HG02610 (cell line): Measurements from ENCODE around the gene MYL5.
A peak's percentile ranks its signal among the peaks of the same experiment; 100 is the strongest.
"Not testable (repeated sequence)": the region's sequence is repeated elsewhere in the genome, so short reads cannot be mapped to it uniquely, and the experiment has no call there.

ENCODE experiments used
- ATAC-seq: cut with Tn5 transposase; IDR thresholded peaks from one replicate; pipeline ENCODE4 v1.9.1; 2021; ENCODE audit warnings: mild to moderate bottlenecking, moderate library complexity; ENCODE audit not compliant: unreplicated experiment

MYL5 gene

GRCh38 chr4:669806-670559, 4.4 kb upstream of the MYL5 start:
- ATAC-seq: not testable (repeated sequence)

DNA sequence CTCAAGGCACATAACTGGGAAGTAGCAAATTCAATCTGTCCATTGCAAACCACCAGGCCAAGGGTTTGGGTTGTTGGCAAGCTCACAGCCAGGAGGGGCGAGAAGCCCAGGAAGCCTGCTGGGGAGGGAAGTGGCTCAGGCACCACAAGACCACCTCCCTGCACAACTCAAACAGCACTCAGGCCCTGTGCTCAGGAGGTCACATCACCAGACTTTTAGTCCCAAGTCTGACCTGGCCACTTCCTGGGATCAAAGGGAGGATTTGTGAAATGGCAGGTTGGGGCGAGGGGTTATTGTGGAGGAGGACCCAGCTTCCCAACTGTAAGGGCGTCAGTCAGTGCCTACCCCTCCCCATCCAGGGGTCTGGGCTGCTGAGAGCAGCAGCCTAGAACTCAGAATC, 2.6 kb upstream of the MYL5 start:
- no peak for ATAC-seq

DNA sequence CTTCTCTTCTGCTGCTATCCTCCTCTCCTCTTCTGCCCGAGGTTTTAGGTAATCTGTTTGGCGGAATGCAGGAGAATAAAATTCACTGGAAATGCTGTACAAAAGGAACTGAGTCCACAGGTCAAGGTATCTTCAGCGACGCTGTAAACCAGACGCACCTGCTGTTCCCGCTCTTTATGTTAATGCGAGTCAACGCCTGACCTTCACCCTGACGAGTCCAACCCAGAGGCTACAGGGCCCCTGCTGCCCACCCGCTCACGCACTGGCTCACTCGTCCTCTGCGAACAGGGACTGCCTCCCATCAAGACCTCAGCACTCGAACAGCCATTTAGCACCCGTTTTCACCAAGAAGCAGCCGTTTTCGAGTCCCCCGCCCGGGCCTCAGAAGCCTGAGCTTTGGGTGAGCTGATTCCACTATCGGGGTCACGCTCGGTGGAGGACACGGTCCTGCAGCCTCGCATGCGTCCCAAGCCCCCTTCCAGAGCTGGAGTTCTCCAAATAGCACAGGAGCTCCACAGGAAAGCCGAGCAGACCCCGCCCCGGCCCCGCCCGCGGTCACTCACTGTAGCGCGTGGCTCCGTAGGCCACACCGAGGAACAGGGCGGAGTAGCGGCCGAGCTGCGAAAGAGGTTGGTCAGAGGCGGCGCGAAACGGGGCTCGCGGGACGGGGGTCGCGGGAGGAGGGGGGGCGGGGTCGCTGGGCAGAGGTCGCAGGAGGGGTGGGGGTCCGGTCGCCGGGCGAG, 822 bp upstream of the MYL5 start:
- ATAC-seq: no peak

DNA sequence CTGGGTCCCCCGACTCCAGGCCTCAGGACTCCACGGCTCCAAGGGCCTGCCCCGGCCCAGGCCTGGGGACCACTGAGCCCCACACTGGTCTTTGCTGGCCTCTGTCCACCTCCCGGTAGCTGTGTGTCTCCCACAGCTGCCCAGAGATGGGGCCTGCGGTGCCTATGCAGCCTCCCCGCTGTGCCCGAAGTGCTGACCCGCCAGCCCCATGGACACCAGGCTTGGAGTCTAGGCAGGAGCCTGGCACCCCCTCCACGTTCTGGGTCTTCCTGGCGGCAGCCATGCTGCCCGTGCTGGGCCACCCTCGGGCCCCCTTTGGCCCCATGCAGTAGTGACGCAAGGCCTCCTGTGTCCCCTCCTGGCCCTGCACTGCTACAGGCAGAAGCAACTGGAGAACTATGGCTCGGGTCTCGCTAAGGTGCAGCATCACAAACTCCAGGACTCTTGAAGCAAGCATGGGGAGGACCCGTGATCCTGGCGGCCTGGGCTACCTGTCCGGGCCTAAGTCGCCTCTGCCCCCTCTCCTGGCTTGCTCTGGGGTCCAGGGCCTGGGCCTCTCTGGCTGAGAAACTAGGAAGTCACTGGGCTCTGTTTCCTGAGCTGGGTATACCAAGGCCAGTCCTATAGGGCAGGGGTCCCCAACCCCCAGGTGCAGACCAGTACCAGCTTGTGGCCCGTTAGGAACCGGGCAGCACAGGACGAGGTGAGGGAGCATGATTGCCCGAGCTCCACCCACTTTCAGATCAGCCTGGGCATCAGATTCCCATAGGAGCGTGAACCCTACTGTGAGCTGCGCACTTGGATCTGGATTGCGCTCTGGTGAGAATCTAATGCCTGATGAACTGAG, 917 bp downstream of the MYL5 start:
- peak; percentile 2 for ATAC-seq

DNA sequence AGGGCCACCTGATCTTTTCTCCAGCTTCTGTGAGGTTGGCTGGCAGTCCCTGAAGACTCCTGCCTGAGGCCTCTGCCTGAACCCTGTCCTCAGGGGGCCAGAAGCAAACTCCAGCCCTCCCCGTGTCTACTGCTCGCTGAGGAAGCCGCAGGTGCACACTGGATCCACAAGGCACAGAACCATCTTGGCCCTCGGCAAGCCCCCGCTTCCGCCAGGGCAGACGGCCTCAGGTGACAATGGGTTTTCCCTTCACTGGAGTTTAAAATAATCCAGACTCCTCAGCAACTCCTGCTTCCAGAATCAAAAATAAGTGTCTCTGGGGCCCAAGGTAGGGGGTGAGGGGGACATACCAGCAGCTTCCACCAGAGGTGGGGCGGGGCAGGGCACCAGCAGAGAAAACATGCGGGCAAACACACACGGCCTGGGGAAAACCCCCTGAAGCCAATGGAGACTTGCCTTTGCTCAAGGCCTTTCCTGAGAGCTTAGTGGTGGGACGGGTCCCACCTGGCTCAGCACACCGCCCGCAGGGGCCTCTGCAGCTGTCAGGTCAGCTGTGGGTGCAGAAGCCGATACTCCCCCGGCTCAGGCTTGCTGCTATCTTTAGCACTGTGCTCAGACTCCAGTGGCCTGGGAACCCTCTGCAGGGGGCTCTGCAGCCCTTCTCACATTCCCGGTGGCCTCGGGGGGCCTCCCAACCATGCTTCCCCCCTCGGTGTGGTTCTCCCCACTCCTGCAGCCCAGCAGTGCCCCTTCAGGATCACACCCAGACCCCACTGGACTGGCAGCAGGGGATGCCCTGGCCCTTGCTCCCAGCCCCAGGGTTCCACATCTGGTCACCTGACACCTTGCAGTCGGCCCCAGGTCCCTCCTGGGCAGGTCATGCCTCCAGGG, 1.9 kb downstream of the MYL5 start:
- ATAC-seq: no peak

DNA sequence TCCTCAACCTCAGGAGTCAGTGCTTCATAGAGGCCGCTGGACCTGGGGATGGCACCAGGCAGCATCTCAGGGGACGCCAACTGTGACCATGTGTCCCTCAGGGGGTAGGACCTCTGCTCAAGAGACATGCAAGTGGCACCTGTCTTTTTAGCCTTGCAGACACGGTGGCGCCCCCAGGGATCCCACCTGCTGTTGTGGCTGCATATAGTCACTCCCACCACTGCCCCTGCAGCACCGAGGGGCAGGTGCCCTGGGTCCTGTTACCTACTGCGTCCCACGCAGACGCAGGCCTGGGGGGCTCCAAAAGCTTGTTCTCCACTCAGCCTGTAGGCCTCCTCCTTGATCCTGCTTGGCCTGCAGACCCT, 2.5 kb downstream of the MYL5 start:
- ATAC-seq: no peak

GRCh38 chr4:677431-678293, 3.3 kb downstream of the MYL5 start:
- ATAC-seq: no peak

DNA sequence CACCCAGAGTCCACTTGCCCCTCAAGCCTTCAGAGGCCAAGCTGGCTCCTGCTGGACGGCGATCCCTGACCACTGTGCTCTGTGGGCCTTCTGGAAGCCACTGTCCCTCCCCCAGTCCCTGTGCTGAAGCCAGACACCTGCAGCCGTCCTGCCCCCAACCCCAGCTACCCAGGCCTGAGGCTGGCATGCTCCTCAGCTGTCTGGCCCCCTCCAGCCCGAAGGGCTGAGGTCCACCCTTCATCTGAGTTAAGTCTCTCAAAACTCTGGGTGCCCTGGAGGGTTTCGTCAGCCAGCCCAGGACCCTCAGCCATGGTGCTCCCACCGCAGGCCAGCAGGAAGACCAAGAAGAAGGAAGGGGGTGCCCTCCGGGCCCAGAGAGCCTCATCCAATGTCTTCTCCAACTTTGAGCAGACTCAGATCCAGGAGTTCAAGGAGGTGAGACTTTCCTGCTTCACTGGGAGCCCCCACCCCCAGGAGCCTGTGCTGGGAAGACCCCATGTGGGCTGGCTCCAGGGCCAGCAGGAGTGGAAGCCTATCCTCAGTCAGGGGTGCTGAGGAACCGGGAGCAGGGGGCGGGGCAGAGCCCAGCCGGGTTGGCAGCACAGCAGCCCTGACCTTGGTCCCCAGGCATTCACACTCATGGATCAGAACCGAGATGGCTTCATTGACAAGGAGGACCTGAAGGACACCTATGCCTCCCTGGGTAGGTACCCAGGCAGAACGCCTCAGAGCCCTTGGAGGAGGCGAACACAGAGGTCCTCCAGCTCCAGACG, 4.2 kb downstream of the MYL5 start:
- no peak for ATAC-seq

DNA sequence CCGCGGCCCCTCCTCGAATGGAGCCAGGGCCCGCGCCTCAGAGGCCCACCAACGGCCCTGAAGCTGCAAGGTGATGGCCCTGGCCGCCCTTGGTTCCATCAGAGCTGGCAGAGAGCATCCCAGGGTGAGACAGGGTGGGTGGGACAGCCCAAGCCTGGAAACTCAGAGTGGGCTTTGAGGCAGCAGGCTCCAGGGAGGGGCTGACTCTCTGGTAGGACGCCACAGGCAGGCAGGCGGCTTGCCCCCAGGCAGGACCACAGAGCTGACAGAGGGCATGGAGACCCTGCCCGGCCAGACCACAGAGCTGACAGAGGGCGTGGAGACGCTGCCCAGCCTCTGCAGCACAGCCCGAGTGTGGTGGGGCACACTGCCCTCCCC, 4.8 kb downstream of the MYL5 start:
- no peak for ATAC-seq

DNA sequence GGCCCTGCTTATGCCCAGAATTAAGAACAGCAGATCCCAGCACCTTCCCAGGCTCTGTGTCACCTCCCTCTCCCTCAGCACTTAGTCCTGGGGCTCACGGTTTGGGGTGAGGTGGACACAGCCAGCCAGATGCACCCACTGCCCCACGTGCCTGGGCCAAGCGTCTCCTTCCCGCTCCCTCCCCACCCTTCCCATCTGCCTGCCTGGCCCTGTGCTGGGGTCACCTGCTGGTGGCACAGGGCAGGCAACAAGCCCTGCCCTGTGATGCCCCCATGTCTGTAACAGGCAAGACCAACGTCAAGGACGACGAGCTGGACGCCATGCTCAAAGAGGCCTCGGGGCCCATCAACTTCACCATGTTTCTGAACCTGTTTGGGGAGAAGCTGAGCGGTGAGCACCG, 5.3 kb downstream of the MYL5 start:
- ATAC-seq: no peak

GRCh38 chr4:680091-680490, 5.7 kb downstream of the MYL5 start:
- ATAC-seq: no peak

DNA sequence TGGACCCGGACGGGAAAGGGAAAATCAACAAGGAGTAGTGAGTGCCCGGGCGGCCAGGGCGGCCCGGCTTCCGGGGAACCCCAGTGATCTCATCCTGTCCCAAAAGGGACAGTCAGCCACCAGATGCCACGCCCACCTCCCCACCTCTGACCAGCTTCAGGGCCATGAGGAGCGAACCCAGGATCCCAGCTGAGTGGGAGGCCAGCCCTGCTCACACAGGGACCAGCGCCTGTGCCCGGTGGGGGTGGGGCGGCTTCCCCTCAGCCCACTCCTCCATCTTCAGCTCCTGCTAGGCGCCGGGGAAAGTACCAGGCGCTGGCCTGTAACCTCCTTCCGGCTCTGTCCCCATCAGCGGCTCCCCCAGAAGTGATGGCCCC, 6.2 kb downstream of the MYL5 start:
- no peak for ATAC-seq

GRCh38 chr4:680928-681645, 6.7 kb downstream of the MYL5 start:
- no peak for ATAC-seq

GRCh38 chr4:681736-682451, 7.6 kb downstream of the MYL5 start:
- no peak for ATAC-seq

DNA sequence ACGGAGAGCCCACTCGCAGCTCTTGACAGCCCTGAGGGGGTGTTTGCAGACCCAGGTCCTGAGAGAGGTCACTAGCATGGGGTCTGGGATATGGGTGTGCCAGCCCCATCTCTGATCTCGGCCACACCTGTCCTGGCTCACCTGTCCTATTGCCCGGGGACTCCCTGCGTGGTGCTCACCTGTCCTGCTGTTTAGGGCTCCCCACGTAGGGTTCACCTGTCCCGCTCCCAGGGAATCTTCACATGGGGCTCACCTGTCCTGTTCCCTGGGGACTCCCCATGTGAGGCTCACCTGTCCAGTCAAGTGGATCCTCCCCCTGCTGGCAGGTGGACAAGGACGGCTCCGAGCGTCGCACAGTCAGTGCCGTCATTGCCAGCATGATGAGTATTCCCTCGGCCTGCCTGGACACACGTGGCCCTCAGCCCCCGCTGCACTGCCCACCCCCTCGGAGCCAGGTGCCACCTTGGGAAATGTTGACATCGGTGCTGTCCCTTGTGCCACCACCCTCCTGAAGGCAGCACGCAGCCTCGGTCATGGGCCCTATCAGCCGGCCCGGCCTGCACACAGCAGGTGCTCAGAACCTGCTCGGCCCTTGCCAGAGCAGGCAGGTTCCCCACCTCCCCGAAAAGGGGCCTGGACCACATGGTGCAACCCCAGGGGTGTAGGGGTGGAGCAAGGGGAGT, 8.3 kb downstream of the MYL5 start:
- ATAC-seq: no peak

DNA sequence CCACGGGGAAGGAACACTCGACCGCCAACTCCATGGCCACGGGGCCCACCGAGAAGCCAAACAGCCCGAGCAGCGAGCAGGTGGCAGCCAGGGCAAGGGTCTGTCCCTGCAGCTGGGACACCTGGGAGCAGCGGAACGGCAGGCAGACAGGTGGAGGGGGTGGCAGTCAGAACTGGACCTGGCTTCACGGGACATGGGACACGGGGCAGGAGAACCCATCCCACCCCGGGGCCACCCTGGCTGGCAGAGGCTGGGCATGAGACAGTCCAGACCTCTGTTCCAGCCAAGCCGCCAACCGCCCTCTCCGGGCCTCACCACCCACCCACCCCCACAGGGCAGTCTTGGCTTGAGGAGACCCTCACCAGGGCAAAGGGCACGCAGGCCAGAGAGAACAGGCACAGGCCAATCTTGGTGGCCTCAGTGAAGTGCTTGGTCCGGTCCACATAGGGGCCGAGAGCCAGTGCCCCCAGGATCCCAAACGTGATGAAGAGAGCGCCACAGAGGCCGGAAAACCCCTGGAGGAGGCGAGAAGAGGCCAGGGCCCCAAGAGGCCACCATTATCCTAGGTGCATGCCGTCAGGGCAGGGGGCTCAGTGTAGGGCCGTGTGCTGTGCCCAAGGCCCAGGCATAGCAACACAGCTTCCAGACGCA, 9.0 kb downstream of the MYL5 start:
- no peak for ATAC-seq
